Neuron (in vitro differentiated cells): ENCODE results near the gene ITPR3.

Experiments
- H2AFZ ChIP-seq: one replicate; pipeline ENCODE4 v1.6.1; 2013; ENCODE audit warnings: low read depth, mild to moderate bottlenecking, inconsistent platforms, low read length, moderate library complexity
- H3K27me3 ChIP-seq: one replicate; pipeline ENCODE4 v1.6.1; 2013; ENCODE audit warnings: low read length; ENCODE audit not compliant: insufficient read depth
- H3K36me3 ChIP-seq: one replicate; pipeline ENCODE4 v1.6.1; 2013; ENCODE audit warnings: low read length; ENCODE audit not compliant: insufficient read depth
- H3K4me1 ChIP-seq: one replicate; pipeline ENCODE4 v1.6.1; 2013; ENCODE audit warnings: low read length; ENCODE audit not compliant: insufficient read depth
- H3K4me3 ChIP-seq: 2 replicates; pipeline ENCODE4 v1.5.1; 2013; ENCODE audit warnings: mild to moderate bottlenecking, low read length, moderate library complexity
- H3K9me3 ChIP-seq: one replicate; pipeline ENCODE4 v1.6.1; 2013; ENCODE audit warnings: low read length

ITPR3 gene

GRCh38 chr6:33716890-33717632, 95.9 kb downstream of the ITPR3 start:
- H3K4me1 ChIP-seq: peaks cover under 1% of the 10 kb centered on the region
- no peaks in the 10 kb centered on the region for H3K9me3 ChIP-seq
- peaks cover 12% of the 10 kb centered on the region for H3K27me3 ChIP-seq
- H2AFZ ChIP-seq: no peak overlapping the region
- no peak overlapping the region for H3K4me3 ChIP-seq
- no peaks in the 10 kb centered on the region for H3K36me3 ChIP-seq

- no peaks in the 10 kb centered on the region for H3K9me3 ChIP-seq
- no peaks in the 10 kb centered on the region for H3K4me1 ChIP-seq
- no peak overlapping the region for H3K4me3 ChIP-seq
- no peaks in the 10 kb centered on the region for H3K36me3 ChIP-seq
- no peak overlapping the region for H2AFZ ChIP-seq
- H3K27me3 ChIP-seq: peaks cover 20% of the 10 kb centered on the region
Measured at GRCh38 chr6:33717934-33718455, 96.9 kb downstream of the ITPR3 start.

GRCh38 chr6:33718713-33719112, 97.6 kb downstream of the ITPR3 start:
- Histone ChIP-seq H3K4me3 (no peak overlapping the region), H3K36me3 (no peaks in the 10 kb centered on the region), H3K4me1 (no peaks in the 10 kb centered on the region), H3K9me3 (no peaks in the 10 kb centered on the region), H3K27me3 (peaks cover 23% of the 10 kb centered on the region), H2AFZ (no peak overlapping the region)

GRCh38 chr6:33719326-33719987, 98.3 kb downstream of the ITPR3 start:
- no peak overlapping the region for H2AFZ ChIP-seq
- no peaks in the 10 kb centered on the region for H3K9me3 ChIP-seq
- H3K36me3 ChIP-seq: no peaks in the 10 kb centered on the region
- peaks cover 27% of the 10 kb centered on the region for H3K27me3 ChIP-seq
- H3K4me3 ChIP-seq: no peak overlapping the region
- no peaks in the 10 kb centered on the region for H3K4me1 ChIP-seq

- peaks cover 27% of the 10 kb centered on the region for H3K27me3 ChIP-seq
- H3K4me3 ChIP-seq: no peak overlapping the region
- no peaks in the 10 kb centered on the region for H3K36me3 ChIP-seq
- H3K9me3 ChIP-seq: no peaks in the 10 kb centered on the region
- no peak overlapping the region for H2AFZ ChIP-seq
- no peaks in the 10 kb centered on the region for H3K4me1 ChIP-seq
Measured at GRCh38 chr6:33720998-33721397, 99.9 kb downstream of the ITPR3 start.

GRCh38 chr6:33721508-33721907, 100.4 kb downstream of the ITPR3 start:
- no peak overlapping the region for H3K4me3 ChIP-seq
- no peaks in the 10 kb centered on the region for H3K4me1 ChIP-seq
- H3K27me3 ChIP-seq: peaks cover 27% of the 10 kb centered on the region
- no peak overlapping the region for H2AFZ ChIP-seq
- H3K36me3 ChIP-seq: no peaks in the 10 kb centered on the region
- no peaks in the 10 kb centered on the region for H3K9me3 ChIP-seq

GRCh38 chr6:33722103-33722623, 101.0 kb downstream of the ITPR3 start:
- Histone ChIP-seq H2AFZ (no peak overlapping the region), H3K27me3 (peaks cover 27% of the 10 kb centered on the region), H3K9me3 (no peaks in the 10 kb centered on the region), H3K4me3 (no peak overlapping the region), H3K4me1 (no peaks in the 10 kb centered on the region), H3K36me3 (no peaks in the 10 kb centered on the region)

- Histone ChIP-seq H3K4me1 (no peaks in the 10 kb centered on the region), H3K27me3 (peaks cover 30% of the 10 kb centered on the region), H3K9me3 (no peaks in the 10 kb centered on the region), H2AFZ (no peak overlapping the region), H3K4me3 (no peak overlapping the region), H3K36me3 (no peaks in the 10 kb centered on the region)
Measured at GRCh38 chr6:33723371-33724085, 102.4 kb downstream of the ITPR3 start.

GRCh38 chr6:33724102-33725023, 103.2 kb downstream of the ITPR3 start:
- Histone ChIP-seq H3K4me3 (no peak overlapping the region), H3K27me3 (peaks cover 30% of the 10 kb centered on the region), H3K36me3 (no peaks in the 10 kb centered on the region), H3K9me3 (no peaks in the 10 kb centered on the region), H2AFZ (no peak overlapping the region), H3K4me1 (no peaks in the 10 kb centered on the region)

- H3K4me1 ChIP-seq: no peaks in the 10 kb centered on the region
- peaks cover 26% of the 10 kb centered on the region for H3K27me3 ChIP-seq
- no peaks in the 10 kb centered on the region for H3K9me3 ChIP-seq
- H2AFZ ChIP-seq: no peak overlapping the region
- no peaks in the 10 kb centered on the region for H3K36me3 ChIP-seq
- H3K4me3 ChIP-seq: no peak overlapping the region
Measured at GRCh38 chr6:33725222-33725621, 104.1 kb downstream of the ITPR3 start.

GRCh38 chr6:33725891-33726673, 105.0 kb downstream of the ITPR3 start:
- H3K27me3 ChIP-seq: peaks cover 22% of the 10 kb centered on the region

GRCh38 chr6:33726696-33727095, 105.6 kb downstream of the ITPR3 start:
- H3K27me3 ChIP-seq: peaks cover 19% of the 10 kb centered on the region
- no peaks in the 10 kb centered on the region for H3K4me1 ChIP-seq
- no peak overlapping the region for H2AFZ ChIP-seq
- H3K4me3 ChIP-seq: no peak overlapping the region
- H3K36me3 ChIP-seq: no peaks in the 10 kb centered on the region
- H3K9me3 ChIP-seq: no peaks in the 10 kb centered on the region

More at GRCh38 chr6:33725891-33726673, 105.0 kb downstream of the ITPR3 start:
- H3K4me1 ChIP-seq: no peaks in the 10 kb centered on the region
- H3K9me3 ChIP-seq: no peaks in the 10 kb centered on the region
- H2AFZ ChIP-seq: no peak overlapping the region
- no peak overlapping the region for H3K4me3 ChIP-seq
- H3K36me3 ChIP-seq: no peaks in the 10 kb centered on the region
